Effector memory CD4-positive, alpha-beta T cell (primary cell): ENCODE measurements around the gene KIAA1958.

ENCODE experiments used
- DNase-seq, 3 donors: peaks; one replicate each; pipeline ENCODE4 v3.0.0-alpha.2; 2020
- H3K27ac ChIP-seq: 2 replicates; pipeline ENCODE4 v1.7.0; 2013; ENCODE audit warnings: mild to moderate bottlenecking, low read length, moderate library complexity; ENCODE audit not compliant: insufficient read depth, poor library complexity, severe bottlenecking
- H3K27me3 ChIP-seq: replicated peaks from 2 replicates; pipeline ENCODE4 v1.7.0; 2013; ENCODE audit warnings: mild to moderate bottlenecking, low read length; ENCODE audit not compliant: insufficient read depth, control insufficient read depth, poor library complexity, severe bottlenecking
- H3K36me3 ChIP-seq: 2 replicates; pipeline ENCODE4 v1.7.0; 2013; ENCODE audit warnings: mild to moderate bottlenecking, low read length, moderate library complexity; ENCODE audit not compliant: control insufficient read depth, insufficient read depth
- H3K4me1 ChIP-seq: 2 replicates; pipeline ENCODE4 v1.7.0; 2013; ENCODE audit warnings: low read length, mild to moderate bottlenecking; ENCODE audit not compliant: control insufficient read depth, insufficient read depth, poor library complexity, severe bottlenecking
- H3K4me3 ChIP-seq: 2 replicates; pipeline ENCODE4 v1.7.0; 2013; ENCODE audit warnings: low read length, low read depth, mild to moderate bottlenecking; ENCODE audit not compliant: insufficient read depth, poor library complexity, severe bottlenecking
- H3K9me3 ChIP-seq: 2 replicates; pipeline ENCODE4 v1.7.0; 2013; ENCODE audit warnings: mild to moderate bottlenecking, low read length, moderate library complexity; ENCODE audit not compliant: control insufficient read depth

KIAA1958 gene

DNA sequence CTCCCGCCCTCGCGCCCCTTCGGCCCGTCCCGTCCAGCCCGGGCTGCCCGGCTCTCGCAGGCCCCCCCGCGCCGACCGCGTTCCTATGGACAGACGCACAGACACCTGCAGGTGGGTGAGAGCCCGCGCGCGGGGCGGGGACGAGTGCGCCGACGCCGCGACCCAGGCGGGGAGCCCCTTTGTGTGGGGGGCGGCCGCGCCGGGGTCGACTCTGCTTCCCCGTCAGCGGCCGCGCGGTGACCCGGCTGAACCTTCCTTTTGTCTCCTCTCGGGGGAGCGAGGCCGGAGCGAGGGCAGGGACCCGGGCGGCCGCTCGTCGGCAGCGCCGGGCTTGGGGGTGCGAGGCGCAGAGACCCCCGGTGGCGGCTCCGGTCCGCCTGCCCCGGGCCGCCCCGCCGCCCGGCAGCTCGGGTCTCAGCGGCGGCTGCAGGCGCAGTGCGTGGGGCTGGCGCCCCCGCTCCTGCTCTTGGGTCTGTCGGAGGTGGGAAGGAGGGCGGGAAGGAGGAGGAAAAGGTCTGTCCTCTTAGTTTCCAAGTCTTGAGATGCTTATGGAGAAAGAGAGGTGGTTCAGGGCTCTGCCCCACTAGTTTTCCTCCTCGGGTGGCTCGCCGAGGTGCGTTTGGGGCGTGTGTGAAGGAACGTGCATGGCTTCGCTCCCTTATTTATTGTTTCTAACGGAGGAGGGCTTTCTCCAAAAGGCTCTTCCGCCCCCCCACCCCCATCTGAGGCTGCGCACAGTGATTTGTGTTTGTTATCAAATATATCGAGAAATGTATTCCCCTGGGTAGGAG, 576 bp downstream of the KIAA1958 start:
- no peaks in the 10 kb centered on the region for H3K36me3 ChIP-seq
- no peaks in the 10 kb centered on the region for H3K4me1 ChIP-seq
- H3K4me3 ChIP-seq, result peak overlapping the region; percentile 85
- no peak overlapping the region for H3K27ac ChIP-seq
- no peaks in the 10 kb centered on the region for H3K9me3 ChIP-seq
- H3K27me3 ChIP-seq, result no peaks in the 10 kb centered on the region
- DNase-seq, result peak; percentile 8 to 22 (median 16)

- no peak for DNase-seq
- Histone ChIP-seq H3K4me1 (no peaks in the 10 kb centered on the region), H3K27ac (no peak overlapping the region), H3K4me3 (peak overlapping the region; percentile 85), H3K36me3 (no peaks in the 10 kb centered on the region), H3K27me3 (no peaks in the 10 kb centered on the region), H3K9me3 (no peaks in the 10 kb centered on the region)
These were observed 1.2 kb downstream of the KIAA1958 start for GRCh38 chr9:112487799-112488340.

DNA sequence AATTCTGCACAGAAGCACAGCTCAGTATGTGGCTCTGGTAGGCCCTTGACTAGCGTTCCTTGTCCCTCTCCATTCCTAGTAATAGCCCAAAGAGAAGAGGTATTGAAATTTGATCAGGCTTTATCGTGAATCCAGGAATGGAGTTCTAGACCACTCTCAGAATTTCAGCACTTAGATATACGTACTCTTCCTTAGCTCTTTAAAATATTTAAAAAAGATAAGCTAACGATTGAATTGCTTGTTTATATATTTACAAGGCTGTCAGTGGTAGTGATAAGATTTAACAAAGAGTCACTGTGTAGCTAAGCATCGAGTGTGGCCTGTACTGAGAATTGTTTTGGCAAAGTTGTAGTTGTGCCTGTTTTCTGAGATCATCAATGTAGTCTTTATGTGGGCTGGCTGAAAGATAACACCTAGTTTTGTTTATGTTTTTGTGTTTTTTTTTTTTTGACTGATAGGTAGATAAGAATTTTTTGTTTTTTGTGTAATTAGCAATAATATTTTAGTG, 2.5 kb downstream of the KIAA1958 start:
- no peaks in the 10 kb centered on the region for H3K36me3 ChIP-seq
- DNase-seq, result no peak
- H3K4me3 ChIP-seq, result no peak overlapping the region
- H3K4me1 ChIP-seq, result no peaks in the 10 kb centered on the region
- H3K27ac ChIP-seq, result no peak overlapping the region
- H3K27me3 ChIP-seq, result no peaks in the 10 kb centered on the region
- no peaks in the 10 kb centered on the region for H3K9me3 ChIP-seq

DNA sequence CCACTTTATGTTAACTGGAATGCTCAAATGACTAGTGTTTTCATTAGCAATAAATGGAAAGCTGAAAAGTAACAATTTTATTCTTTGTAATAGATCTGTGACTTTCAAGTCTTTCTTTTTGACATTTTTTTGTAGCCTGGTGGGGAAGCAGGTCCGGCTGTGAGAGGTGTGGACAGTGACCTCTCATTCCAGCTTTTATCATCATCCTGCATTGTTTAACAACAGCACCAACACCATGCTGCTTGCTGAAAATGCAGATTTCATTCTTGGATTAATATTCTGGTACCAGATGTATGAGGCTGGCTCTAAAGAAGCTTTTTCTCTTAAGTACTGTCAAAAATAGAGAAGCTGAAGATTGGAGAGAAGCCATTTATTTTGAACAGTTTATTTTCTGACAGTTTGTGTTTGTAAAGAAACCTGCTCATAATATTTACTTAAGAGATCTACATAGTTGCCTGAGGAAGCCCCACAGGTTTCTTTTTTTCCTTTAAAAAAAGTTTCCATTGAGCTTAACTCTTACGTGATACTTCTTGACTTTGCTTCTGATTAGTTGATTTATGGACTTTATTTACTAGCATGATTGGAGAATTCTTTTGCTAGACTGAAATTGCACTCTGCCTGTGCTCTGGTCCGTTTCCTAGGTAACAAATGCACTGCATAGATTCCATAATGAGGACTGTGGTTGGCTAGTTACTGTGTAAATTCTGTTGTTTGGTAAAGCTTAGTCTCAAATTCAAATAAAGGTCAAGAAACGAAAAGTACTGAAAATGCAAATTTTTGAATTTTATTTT, 3.4 kb downstream of the KIAA1958 start:
- Histone ChIP-seq H3K36me3 (no peaks in the 10 kb centered on the region), H3K4me3 (no peak overlapping the region), H3K4me1 (no peaks in the 10 kb centered on the region), H3K27me3 (no peaks in the 10 kb centered on the region), H3K9me3 (no peaks in the 10 kb centered on the region), H3K27ac (no peak overlapping the region)
- no peak for DNase-seq

GRCh38 chr9:112493393-112494137, 6.9 kb downstream of the KIAA1958 start:
- H3K27ac ChIP-seq, result no peak overlapping the region
- H3K4me1 ChIP-seq, result no peaks in the 10 kb centered on the region
- H3K9me3 ChIP-seq, result no peaks in the 10 kb centered on the region
- no peak overlapping the region for H3K4me3 ChIP-seq
- H3K36me3 ChIP-seq, result no peaks in the 10 kb centered on the region
- no peaks in the 10 kb centered on the region for H3K27me3 ChIP-seq
- no peak for DNase-seq

DNA sequence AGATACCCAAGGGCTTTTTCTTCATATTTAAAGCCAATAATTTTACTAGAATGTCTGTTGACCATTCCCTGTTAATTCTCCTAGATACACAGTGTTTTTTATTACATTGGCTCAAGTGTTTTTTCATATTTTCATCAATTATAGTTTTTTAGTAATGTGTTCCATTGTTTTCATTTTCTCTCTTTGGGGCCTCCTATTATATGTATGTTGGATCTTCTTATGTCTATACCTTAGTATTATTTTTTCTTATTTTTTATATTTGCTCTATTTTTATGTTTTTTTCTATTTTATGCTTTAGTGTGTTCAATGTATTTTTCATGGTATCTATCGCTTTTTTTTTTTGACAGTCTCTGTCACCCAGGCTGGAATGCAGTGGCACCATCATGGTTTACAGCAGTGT, 7.5 kb downstream of the KIAA1958 start:
- Histone ChIP-seq H3K4me3 (no peak overlapping the region), H3K9me3 (no peaks in the 10 kb centered on the region), H3K27ac (no peak overlapping the region), H3K4me1 (no peaks in the 10 kb centered on the region), H3K27me3 (no peaks in the 10 kb centered on the region), H3K36me3 (no peaks in the 10 kb centered on the region)
- DNase-seq, result no peak

DNA sequence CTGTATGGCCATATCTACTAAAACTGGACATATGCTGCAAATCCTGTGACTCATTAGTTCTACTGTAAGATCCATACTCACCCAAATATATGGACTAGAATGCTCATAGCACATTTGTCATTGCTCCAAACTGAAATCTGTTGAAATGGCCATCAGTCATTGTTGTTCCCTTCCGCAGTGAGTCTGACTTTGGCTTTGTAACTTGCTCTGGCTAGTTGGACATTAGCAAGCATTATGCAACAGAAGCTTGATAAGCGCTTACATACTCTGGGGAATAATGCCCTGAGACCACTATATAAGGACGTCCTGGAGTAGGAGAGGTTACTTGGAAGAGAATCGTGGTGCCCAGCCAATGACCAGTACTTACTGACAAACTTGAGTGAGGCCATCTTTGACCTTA, 9.0 kb downstream of the KIAA1958 start:
- Histone ChIP-seq H3K9me3 (no peaks in the 10 kb centered on the region), H3K27me3 (no peaks in the 10 kb centered on the region), H3K36me3 (no peaks in the 10 kb centered on the region), H3K27ac (no peak overlapping the region), H3K4me3 (no peak overlapping the region), H3K4me1 (no peaks in the 10 kb centered on the region)
- DNase-seq, result no peak

DNA sequence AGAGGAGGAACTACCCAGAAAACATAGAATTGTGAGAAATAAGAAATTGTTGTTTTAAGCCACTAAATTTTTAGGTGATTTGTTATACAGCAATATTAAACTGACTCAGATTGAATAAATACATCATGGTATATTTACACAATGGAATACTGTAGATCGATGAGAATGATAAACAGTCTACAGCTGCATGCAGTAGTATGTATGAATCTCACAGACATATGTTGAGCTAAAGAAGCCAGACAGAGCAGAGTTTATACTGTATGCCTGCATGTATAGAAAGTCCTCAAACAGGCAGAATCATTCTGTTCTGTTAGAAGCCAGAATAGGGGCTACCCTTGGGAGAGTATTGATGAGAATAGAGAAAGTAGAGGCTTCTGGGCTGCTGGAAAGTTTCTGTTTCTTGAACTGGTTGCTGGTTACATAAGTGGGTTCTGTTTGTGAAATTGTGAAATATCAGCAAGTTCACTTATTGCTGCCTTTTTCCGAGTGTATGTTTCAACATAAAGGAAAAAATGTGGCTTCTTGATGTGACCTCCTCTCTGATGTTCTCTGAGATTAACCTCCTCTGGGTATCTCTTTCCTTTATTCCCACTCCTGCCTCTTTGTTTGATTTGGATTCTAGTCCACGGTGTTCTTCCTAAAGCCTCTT, 9.6 kb downstream of the KIAA1958 start:
- Histone ChIP-seq H3K27ac (no peak overlapping the region), H3K9me3 (no peaks in the 10 kb centered on the region), H3K36me3 (no peaks in the 10 kb centered on the region), H3K4me3 (no peak overlapping the region), H3K4me1 (no peaks in the 10 kb centered on the region), H3K27me3 (no peaks in the 10 kb centered on the region)
- no peak for DNase-seq

GRCh38 chr9:112500842-112501241, 14.2 kb downstream of the KIAA1958 start:
- Histone ChIP-seq H3K27ac (no peak overlapping the region), H3K27me3 (no peaks in the 10 kb centered on the region), H3K4me1 (no peaks in the 10 kb centered on the region), H3K36me3 (no peaks in the 10 kb centered on the region), H3K9me3 (no peaks in the 10 kb centered on the region), H3K4me3 (no peak overlapping the region)
- DNase-seq, result no peak
